ENCODE measurements around the gene SNX30. TPM values are rescaled to one million over a fixed set of nuclear protein-coding genes. Genes with fewer than 3 reads are reported as not detected.

Gene SNX30
- total RNA-seq, 2 experiments from 2014 or later, result 3.8 to 3.9 TPM

GRCh38 chr9:112760821-112761220 lies 10.3 kb downstream of the SNX30 start:
- Mint-ChIP-seq H3K4me3 (no peak overlapping the region), H3K4me1 (ENCODE audit: low read depth) (peaks cover 41% of the 10 kb centered on the region), H3K9me3 (no peaks in the 10 kb centered on the region), H3K36me3 (ENCODE audit: low read depth) (no peaks in the 10 kb centered on the region), H3K27me3 (no peaks in the 10 kb centered on the region), H3K27ac (no peak overlapping the region)
- DNase-seq, result no peak
- ChIA-PET POLR2A (no interaction called here), CTCF (no interaction called here)
- TF ChIP-seq CTCF (IDR thresholded peaks at IDR 0.05), result no peak
- intact Hi-C loops (cut with micrococcal nuclease), result no loop called here
- no peak for ATAC-seq

GRCh38 chr9:112761912-112762655 lies 11.5 kb downstream of the SNX30 start:
- DNase-seq, result no peak
- ChIA-PET POLR2A (interaction anchor here (0.8 kb wide), 1 partner anchor 12 kb away, joined by 3 read pairs; no protein-coding TSS in a partner anchor), CTCF (no interaction called here)
- peaks cover 6% of the 10 kb centered on the region for H3K36me3 Mint-ChIP-seq (ENCODE audit: low read depth)
- no peak for ATAC-seq
- H3K4me3 Mint-ChIP-seq, result no peak overlapping the region
- H3K27ac Mint-ChIP-seq, result no peak overlapping the region
- no peaks in the 10 kb centered on the region for H3K27me3 Mint-ChIP-seq
- H3K4me1 Mint-ChIP-seq (ENCODE audit: low read depth), result peaks cover 36% of the 10 kb centered on the region
- H3K9me3 Mint-ChIP-seq, result peaks cover 6% of the 10 kb centered on the region
- intact Hi-C loops (cut with micrococcal nuclease), result no loop called here
- no peak for TF ChIP-seq CTCF (IDR thresholded peaks at IDR 0.05)

GRCh38 chr9:112762726-112763518 lies 12.4 kb downstream of the SNX30 start:
- no peak overlapping the region for H3K27ac Mint-ChIP-seq
- no peaks in the 10 kb centered on the region for H3K27me3 Mint-ChIP-seq
- no peak for ATAC-seq
- POLR2A ChIA-PET, result interaction anchor here (0.8 kb wide), 1 partner anchor 11 kb away, joined by 3 read pairs; no protein-coding TSS in a partner anchor
- H3K4me3 Mint-ChIP-seq, result no peak overlapping the region
- CTCF ChIA-PET, result no interaction called here
- intact Hi-C loops (cut with micrococcal nuclease), result no loop called here
- no peak for DNase-seq
- peaks cover 28% of the 10 kb centered on the region for H3K4me1 Mint-ChIP-seq (ENCODE audit: low read depth)
- TF ChIP-seq CTCF (IDR thresholded peaks at IDR 0.05), result no peak
- peaks cover 6% of the 10 kb centered on the region for H3K9me3 Mint-ChIP-seq
- peaks cover 6% of the 10 kb centered on the region for H3K36me3 Mint-ChIP-seq (ENCODE audit: low read depth)

- Mint-ChIP-seq H3K9me3 (peaks cover 6% of the 10 kb centered on the region), H3K4me1 (ENCODE audit: low read depth) (peaks cover 17% of the 10 kb centered on the region), H3K36me3 (ENCODE audit: low read depth) (peaks cover 10% of the 10 kb centered on the region), H3K4me3 (no peak overlapping the region), H3K27me3 (no peaks in the 10 kb centered on the region), H3K27ac (no peak overlapping the region)
- intact Hi-C loops (cut with micrococcal nuclease), result no loop called here
- POLR2A ChIA-PET, result no interaction called here
- CTCF ChIA-PET, result no interaction called here
- TF ChIP-seq CTCF (IDR thresholded peaks at IDR 0.05), result no peak
- no peak for ATAC-seq
- DNase-seq, result no peak
Measured at GRCh38 chr9:112764344-112764743, 13.8 kb downstream of the SNX30 start.

- ATAC-seq (no peak), DNase-seq (no peak)
- POLR2A ChIA-PET, result no interaction called here
- H3K27ac Mint-ChIP-seq, result no peak overlapping the region
- H3K4me1 Mint-ChIP-seq (ENCODE audit: low read depth), result peaks cover 17% of the 10 kb centered on the region
- intact Hi-C loops (cut with micrococcal nuclease), result no loop called here
- CTCF ChIA-PET, result no interaction called here
- H3K27me3 Mint-ChIP-seq, result no peaks in the 10 kb centered on the region
- H3K36me3 Mint-ChIP-seq (ENCODE audit: low read depth), result peaks cover 10% of the 10 kb centered on the region
- peaks cover 6% of the 10 kb centered on the region for H3K9me3 Mint-ChIP-seq
- H3K4me3 Mint-ChIP-seq, result no peak overlapping the region
- no peak for TF ChIP-seq CTCF (IDR thresholded peaks at IDR 0.05)
Measured at GRCh38 chr9:112764837-112765236, 14.3 kb downstream of the SNX30 start.

Measured in activated CD8-positive, alpha-beta T cell treated with anti-CD3 and anti-CD28 coated beads for 36 hours (primary cell).